K562 (cell line): ENCODE results near the gene ZNF577. TPM values are rescaled to one million over a fixed set of nuclear protein-coding genes. Genes with fewer than 3 reads are reported as not detected.

Experiments
- ATAC-seq: fragments of 200-7000 bp; cut with Tn5 transposase; 3 replicates; pipeline ENCODE4 v1.9.1; 2020; ENCODE audit warnings: moderate library complexity
- BruUV-seq: library from RNA; stranded (reverse); fragments of 400-500 nt; replicated peaks from 2 replicates; lab custom pipeline; 2021; lab: Mats Ljungman, UMichigan
- CTCF ChIA-PET: fragments of 300-600 bp; formaldehyde crosslinking; extraction: SDS; loops from one replicate; lab custom pipeline; 2021; ENCODE audit warnings: low intra/inter-chr PET ratio; lab: Yijun Ruan, JAX
- POLR2A ChIA-PET: fragments of 300-600, 350-650 bp; sonication (Branson Sonifier 250); formaldehyde crosslinking; extraction: SDS; loops from one replicate; lab custom pipeline; 2021; ENCODE audit warnings: antibody characterized with exemption, inconsistent platforms; lab: Yijun Ruan, JAX
- DNase-seq, 4 experiments: peaks; one replicate each; pipeline versions ENCODE4 v3.0.0 to v3.0.0-alpha.2; 2011 to 2018; ENCODE audit warnings: low spot score in 3 of 4, mixed read lengths in 3 of 4; ENCODE audit errors: extremely low read depth in 1 of 4
- FAIRE-seq: peaks from 2 replicates; lab custom pipeline; 2011; peaks lifted over from hg19 to GRCh38; lab: Jason Lieb, UNC
- H2AFZ ChIP-seq: 2 replicates; pipeline ENCODE4 v1.6.0; 2011; ENCODE audit warnings: low read depth, low read length, control low read depth, inconsistent platforms
- H3K27ac ChIP-seq: fragments of 200-600 bp; 3 replicates; pipeline ENCODE4 v1.8.0; 2011; ENCODE audit warnings: low read depth, mild to moderate bottlenecking, control low read depth, inconsistent platforms, low read length, moderate library complexity, mixed read lengths; ENCODE audit errors: extremely low read depth
- H3K27me3 ChIP-seq, 2 experiments: fragments of 300-600 bp in 1 of 2; 2 replicates in 1 of 2; 3 replicates in 1 of 2; pipeline versions ENCODE4 v1.6.0 to v1.8.0; 2011; ENCODE audit warnings: inconsistent platforms in 2 of 2, low read length in 2 of 2, mild to moderate bottlenecking in 1 of 2, mixed read lengths in 1 of 2, moderate library complexity in 1 of 2; ENCODE audit not compliant: control insufficient read depth in 2 of 2, insufficient read depth in 2 of 2
- H3K36me3 ChIP-seq: fragments of 300-600 bp; 3 replicates; pipeline ENCODE4 v1.8.0; 2011; ENCODE audit warnings: mild to moderate bottlenecking, low read length, inconsistent platforms; ENCODE audit not compliant: control insufficient read depth, insufficient read depth
- H3K4me1 ChIP-seq, 2 experiments: fragments of 200-600 bp in 1 of 2; replicated peaks in 1 of 2; 2 replicates in 1 of 2; 3 replicates in 1 of 2; pipeline versions ENCODE4 v1.5.1 to v1.8.0; 2011; ENCODE audit warnings: inconsistent platforms in 2 of 2, low read length in 2 of 2, mild to moderate bottlenecking in 1 of 2, mixed read lengths in 1 of 2, moderate library complexity in 1 of 2; ENCODE audit not compliant: control insufficient read depth in 2 of 2, insufficient read depth in 2 of 2
- H3K4me2 ChIP-seq: 2 replicates; pipeline ENCODE4 v1.6.1; 2011; ENCODE audit warnings: low read length, control low read depth, inconsistent platforms, mixed read lengths; ENCODE audit not compliant: insufficient read depth
- H3K4me3 ChIP-seq: fragments of 200-600 bp; sonication (generic), shearing (Covaris generic); 2 replicates; pipeline ENCODE4 v1.5.1; 2016; ENCODE audit warnings: control low read depth, inconsistent platforms
- H3K79me2 ChIP-seq: fragments of 200-600 bp; 3 replicates; pipeline ENCODE4 v1.8.0; 2011; ENCODE audit warnings: low read length, inconsistent platforms; ENCODE audit not compliant: control insufficient read depth, insufficient read depth
- H3K9ac ChIP-seq, 2 experiments: 2 replicates each; pipeline versions ENCODE4 v1.6.0 to v1.6.1; 2011; ENCODE audit warnings: low read depth in 2 of 2, low read length in 2 of 2, control low read depth in 1 of 2, inconsistent platforms in 1 of 2, mild to moderate bottlenecking in 1 of 2, mixed read lengths in 1 of 2; ENCODE audit not compliant: insufficient read depth in 1 of 2
- H3K9me1 ChIP-seq: one replicate; pipeline ENCODE4 v1.6.0; 2011; ENCODE audit warnings: inconsistent platforms, mild to moderate bottlenecking, low read length, moderate library complexity; ENCODE audit not compliant: control insufficient read depth, insufficient read depth
- H3K9me3 ChIP-seq: replicated peaks from 2 replicates; pipeline ENCODE4 v1.5.1; 2011; ENCODE audit warnings: low read depth, low read length, inconsistent platforms; ENCODE audit not compliant: control insufficient read depth, insufficient read depth
- H4K20me1 ChIP-seq: replicated peaks from 2 replicates; pipeline ENCODE4 v1.6.1; 2011; ENCODE audit warnings: low read length, inconsistent platforms, mixed read lengths; ENCODE audit not compliant: control insufficient read depth, insufficient read depth
- CTCF ChIP-seq, 3 experiments: IDR thresholded peaks in 2 of 3; conservative IDR thresholded peaks in 1 of 3; 2 replicates each; pipeline ENCODE4 v1.5.1; 2011 to 2012; ENCODE audit warnings: low read length in 3 of 3, mild to moderate bottlenecking in 3 of 3, control low read depth in 2 of 3, improper control_type of control experiment in 1 of 3, inconsistent platforms in 1 of 3, low read depth in 1 of 3, mixed read lengths in 1 of 3, moderate library complexity in 1 of 3; ENCODE audit not compliant: insufficient read depth in 2 of 3
- EHMT2 ChIP-seq: fragments of 450-650 bp; IDR thresholded peaks from 2 replicates; pipeline ENCODE4 v1.6.1; 2018; ENCODE audit warnings: antibody characterized with exemption
- ETV1 ChIP-seq: fragments of 450-650 bp; conservative IDR thresholded peaks from 2 replicates; pipeline ENCODE4 v1.6.1; 2016; ENCODE audit warnings: missing genetic modification characterization, control low read depth, low read depth, missing compliant biosample characterization
- PCBP2 ChIP-seq: fragments of 200-400 bp; formaldehyde crosslinking; IDR thresholded peaks from 2 replicates; pipeline ENCODE4 v1.6.1; 2018; ENCODE audit warnings: low read length, low read depth, mild to moderate bottlenecking, moderate library complexity; ENCODE audit not compliant: poor library complexity, severe bottlenecking
- RAD21 ChIP-seq, 2 experiments: fragments of 250-450 bp in 1 of 2; fragments of 450-650 bp in 1 of 2; sonication (Bioruptor Pico) in 1 of 2; formaldehyde crosslinking in 1 of 2; IDR thresholded peaks in 1 of 2; conservative IDR thresholded peaks in 1 of 2; 2 replicates each; pipeline versions ENCODE4 v1.4.0 to v1.8.0; 2020 to 2022; ENCODE audit warnings: mild to moderate bottlenecking in 2 of 2, moderate library complexity in 1 of 2
- REST ChIP-seq, 2 experiments: fragments of 450-650 bp; formaldehyde crosslinking in 1 of 2; IDR thresholded peaks; 2 replicates each; pipeline versions ENCODE4 v1.4.0 to v1.6.1; 2014 to 2020; ENCODE audit warnings: mild to moderate bottlenecking in 2 of 2, borderline replicate concordance in 1 of 2, low read depth in 1 of 2
- SMC3 ChIP-seq: conservative IDR thresholded peaks from 2 replicates; pipeline ENCODE4 v1.6.1; 2011; ENCODE audit warnings: low read depth, low read length, improper control_type of control experiment; ENCODE audit not compliant: insufficient read depth
- SP2 ChIP-seq: IDR thresholded peaks from 2 replicates; pipeline ENCODE4 v1.6.1; 2011; ENCODE audit warnings: mild to moderate bottlenecking, low read depth, low read length, moderate library complexity; ENCODE audit not compliant: poor library complexity, severe bottlenecking; ENCODE audit errors: extremely low read depth
- SPI1 ChIP-seq: IDR thresholded peaks from 2 replicates; pipeline ENCODE4 v1.6.1; 2011; ENCODE audit warnings: low read depth, low read length, control low read depth, borderline replicate concordance
- TRIM24 ChIP-seq, 2 experiments: fragments of 450-650 bp; IDR thresholded peaks; 2 replicates each; pipeline ENCODE4 v1.6.1; 2016
- ZNF76 ChIP-seq: fragments of 250-450 bp; sonication (Bioruptor Pico); IDR thresholded peaks from 2 replicates; pipeline ENCODE4 v1.4.0; 2020; ENCODE audit warnings: mild to moderate bottlenecking, moderate library complexity, borderline replicate concordance
- WGBS: fragments of 100-300 bp; shearing (Covaris generic); methylation state at CpG from one replicate; pipeline ENCODE4 v1.1.6; 2016; ENCODE audit warnings: low coverage, mixed read lengths; ENCODE audit not compliant: insufficient coverage; ENCODE audit errors: missing lambda C conversion rate; 5-methylcytosine and 5-hydroxymethylcytosine counted together
- in situ Hi-C: fragments of 300-500 bp; cut with MboI; formaldehyde crosslinking; loops from 4 replicates; pipeline ENCODE4 v1.15.0; 2018; ENCODE audit warnings: inconsistent platforms, mixed read lengths
- intact Hi-C: fragments of 100-400 bp; cut with micrococcal nuclease; formaldehyde crosslinking; loops from 2 replicates; pipeline ENCODE4 v1.14.2; 2022
- polyA plus RNA-seq, 8 experiments: library from polyadenylated mRNA; depleted of rRNA in 4 of 8; stranded (reverse) in 5 of 8; unstranded in 3 of 8; fragments of >200 nt; fragmentation: Nextera tagmentation in 2 of 8; fragmentation: Illumina TruSeq in 1 of 8; extraction: Ambion mirVana in 2 of 8; extraction: Trizol in 1 of 8; gene quantifications; 2 replicates each; pipeline versions ENCODE4 v1.2.1 to v1.2.3, GENCODE V29; 2011 to 2014; ENCODE audit warnings: inconsistent platforms in 1 of 8, missing spikeins in 1 of 8
- total RNA-seq, 7 experiments: library from RNA; depleted of rRNA in 6 of 7; stranded (reverse); fragments of >200 nt in 6 of 7; fragmentation: Illumina TruSeq in 2 of 7; extraction: Trizol in 2 of 7; gene quantifications; 2 replicates each; pipeline versions ENCODE4 v1.2.1 to v1.2.3, GENCODE V29; 2011 to 2021; ENCODE audit warnings: low replicate concordance in 1 of 7

ZNF577 gene
- total and polyA plus RNA-seq, 9 of the 15 experiments (the other 6 are each of a cell fraction or from before 2014, with no cell fraction given), result 1.3 to 12.7 (median 7.0) TPM

- FAIRE-seq (no peak), ATAC-seq (no peak), DNase-seq (peak in 2 of 4 experiments; percentile 14 to 46)
- Histone ChIP-seq H3K9me1 (no peaks in the 10 kb centered on the region), H3K36me3 (no peaks in the 10 kb centered on the region), H2AFZ (no peak overlapping the region), H3K4me1 (no peaks in the 10 kb centered on the region), H3K9ac (no peak overlapping the region), H3K9me3 (peaks cover 8% of the 10 kb centered on the region), H3K27ac (no peak overlapping the region), H3K4me2 (no peak overlapping the region), H4K20me1 (no peaks in the 10 kb centered on the region), H3K4me3 (no peak overlapping the region), H3K27me3 (no peaks in the 10 kb centered on the region), H3K79me2 (no peaks in the 10 kb centered on the region)
- ChIA-PET POLR2A (no interaction called here), CTCF (interaction anchor here (0.6 kb wide), 3 partner anchors 173 to 489 kb away, joined by 3 to 5 read pairs (median 4); no protein-coding TSS in a partner anchor)
- in situ Hi-C loops, result no loop called here
- BruUV-seq, result no TSS peak
- 37% methylated on average over 2 of the region's 2 CpGs for WGBS
- intact Hi-C loops, result no loop called here
- TF ChIP-seq EHMT2 (0 out of 2 replicates have a peak, but pooled peaks have one; percentile 13), CTCF (IDR thresholded peaks at IDR 0.05 in 2 of 3, conservative IDR thresholded peaks at IDR 0.05 in 1 of 3; ENCODE audit: insufficient read depth in 2 of 3, low read depth in 1 of 3, low read length in 3 of 3) (peak; percentile 32 to 62 (median 48); a peak in 5 of 6 replicates), SP2 (no peak), SPI1 (peak; percentile 55; the same call in 1 of the 2 replicates), PCBP2 (no peak), TRIM24 (IDR thresholded peaks at IDR 0.05) (peak in 1 of 2 experiments; percentile 18; a peak in 1 of 4 replicates), ZNF76 (CRISPR knock-in tag) (no peak), ETV1 (tag) (0 out of 2 replicates have a peak, but pooled peaks have one; percentile 7), RAD21 (CRISPR knock-in tag; conservative IDR thresholded peaks at IDR 0.05 in 1 of 2, IDR thresholded peaks at IDR 0.05 in 1 of 2) (peak; percentile 48 to 69), REST (IDR thresholded peaks at IDR 0.05; ENCODE audit: borderline replicate concordance) (peak; percentile 45; the same call in 1 of the 2 replicates), REST (CRISPR knock-in tag; IDR thresholded peaks at IDR 0.05; ENCODE audit: low read depth) (no peak), SMC3 (peak; percentile 22; the same call in 1 of the 2 replicates)
These were observed 57.5 kb downstream of the ZNF577 start for GRCh38 chr19:51830274-51830673.
